Activated CD8-positive, alpha-beta T cell treated with anti-CD3 and anti-CD28 coated beads for 36 hours (primary cell): ENCODE measurements around the gene ABR. TPM values are rescaled to one million over a fixed set of nuclear protein-coding genes. Genes with fewer than 3 reads are reported as not detected.
A peak's percentile ranks its signal among the peaks of the same experiment; 100 is the strongest.

Source experiments
- ATAC-seq: fragments of 200-7000 bp; cut with Tn5 transposase; one replicate; pipeline ENCODE4 v1.10.0; 2021; ENCODE audit warnings: mild to moderate bottlenecking, moderate library complexity
- CTCF ChIA-PET: fragments of 350-600 bp; sonication (Branson Sonifier 250); formaldehyde crosslinking; loops from one replicate; lab custom pipeline; 2021; ENCODE audit warnings: antibody characterized with exemption; lab: Charles Lee
- POLR2A ChIA-PET: fragments of 350-600 bp; sonication (Branson Sonifier 250); formaldehyde crosslinking; loops from one replicate; lab custom pipeline; 2021; ENCODE audit warnings: antibody characterized with exemption; lab: Charles Lee
- DNase-seq: peaks from one replicate; pipeline ENCODE4 v3.0.0-alpha.2; 2020
- H3K27ac Mint-ChIP-seq: one replicate; pipeline ENCODE4 v1.8.0; 2021; ENCODE audit warnings: mild to moderate bottlenecking, mixed read lengths
- H3K27me3 Mint-ChIP-seq: one replicate; pipeline ENCODE4 v1.8.0; 2021; ENCODE audit warnings: mixed read lengths
- H3K36me3 Mint-ChIP-seq: one replicate; pipeline ENCODE4 v1.8.0; 2021; ENCODE audit warnings: low read depth, mixed read lengths
- H3K4me1 Mint-ChIP-seq: one replicate; pipeline ENCODE4 v1.8.0; 2021; ENCODE audit warnings: low read depth, mixed read lengths
- H3K4me3 Mint-ChIP-seq: one replicate; pipeline ENCODE4 v1.8.0; 2021; ENCODE audit warnings: mild to moderate bottlenecking, moderate library complexity, mixed read lengths
- H3K9me3 Mint-ChIP-seq: one replicate; pipeline ENCODE4 v1.8.0; 2021; ENCODE audit warnings: mixed read lengths
- intact Hi-C: fragments of 100-400 bp; cut with micrococcal nuclease; formaldehyde crosslinking; loops from one replicate; pipeline ENCODE4 v1.10.0; 2022
- total RNA-seq, 2 experiments: library from RNA; stranded (reverse); gene quantifications; one replicate each; pipeline ENCODE4 v1.2.3, GENCODE V29; 2021
- TF ChIP-seq, protein P1 (sequence below): fragments of 200-600 bp; IDR thresholded peaks from one replicate; pipeline ENCODE4 v1.8.0; 2022; ENCODE audit warnings: antibody characterized with exemption, mild to moderate bottlenecking

ABR gene
- total RNA-seq, 2 experiments from 2014 or later = 44.4 to 46.6 TPM

DNA sequence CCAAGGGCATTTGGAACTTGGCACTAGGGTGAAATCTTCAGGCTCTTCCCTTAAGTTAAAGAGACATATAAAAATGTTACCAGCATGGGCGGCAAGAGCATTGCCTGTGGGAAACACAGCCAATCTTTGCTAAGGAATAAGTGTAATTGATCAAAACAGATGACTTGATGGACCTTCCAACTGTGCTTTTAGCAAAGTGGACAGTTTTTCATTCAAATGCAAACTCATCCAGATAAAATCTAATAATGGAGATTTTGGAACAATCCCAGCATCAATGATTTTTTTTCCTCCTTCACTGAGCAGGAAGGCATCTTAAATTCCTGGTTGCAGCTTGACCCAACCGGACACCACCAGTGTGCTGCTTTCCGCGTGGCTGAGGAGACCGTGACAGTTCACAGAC is 47.6 kb upstream of the ABR start:
- peaks cover 10% of the 10 kb centered on the region for H3K4me1 Mint-ChIP-seq
- DNase-seq (no peak), ATAC-seq (no peak)
- H3K4me3 Mint-ChIP-seq = peak overlapping the region; percentile 76
- H3K9me3 Mint-ChIP-seq = no peaks in the 10 kb centered on the region
- ChIA-PET POLR2A (interaction anchor here (0.6 to 1.4 kb wide), 3 partner anchors 173 to 300 kb away, joined by 3 to 4 read pairs (median 3); partner anchors contain the start of genes TIMM22 and YWHAE), CTCF (interaction anchor here (1.3 kb wide), 1 partner anchor 105 kb away, joined by 4 read pairs; no protein-coding TSS in a partner anchor)
- no peak overlapping the region for H3K27ac Mint-ChIP-seq
- peaks cover 33% of the 10 kb centered on the region for H3K27me3 Mint-ChIP-seq
- no peaks in the 10 kb centered on the region for H3K36me3 Mint-ChIP-seq
- TF ChIP-seq, protein P1, sequence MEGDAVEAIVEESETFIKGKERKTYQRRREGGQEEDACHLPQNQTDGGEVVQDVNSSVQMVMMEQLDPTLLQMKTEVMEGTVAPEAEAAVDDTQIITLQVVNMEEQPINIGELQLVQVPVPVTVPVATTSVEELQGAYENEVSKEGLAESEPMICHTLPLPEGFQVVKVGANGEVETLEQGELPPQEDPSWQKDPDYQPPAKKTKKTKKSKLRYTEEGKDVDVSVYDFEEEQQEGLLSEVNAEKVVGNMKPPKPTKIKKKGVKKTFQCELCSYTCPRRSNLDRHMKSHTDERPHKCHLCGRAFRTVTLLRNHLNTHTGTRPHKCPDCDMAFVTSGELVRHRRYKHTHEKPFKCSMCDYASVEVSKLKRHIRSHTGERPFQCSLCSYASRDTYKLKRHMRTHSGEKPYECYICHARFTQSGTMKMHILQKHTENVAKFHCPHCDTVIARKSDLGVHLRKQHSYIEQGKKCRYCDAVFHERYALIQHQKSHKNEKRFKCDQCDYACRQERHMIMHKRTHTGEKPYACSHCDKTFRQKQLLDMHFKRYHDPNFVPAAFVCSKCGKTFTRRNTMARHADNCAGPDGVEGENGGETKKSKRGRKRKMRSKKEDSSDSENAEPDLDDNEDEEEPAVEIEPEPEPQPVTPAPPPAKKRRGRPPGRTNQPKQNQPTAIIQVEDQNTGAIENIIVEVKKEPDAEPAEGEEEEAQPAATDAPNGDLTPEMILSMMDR = no peak
- intact Hi-C loops = no loop called here

DNA sequence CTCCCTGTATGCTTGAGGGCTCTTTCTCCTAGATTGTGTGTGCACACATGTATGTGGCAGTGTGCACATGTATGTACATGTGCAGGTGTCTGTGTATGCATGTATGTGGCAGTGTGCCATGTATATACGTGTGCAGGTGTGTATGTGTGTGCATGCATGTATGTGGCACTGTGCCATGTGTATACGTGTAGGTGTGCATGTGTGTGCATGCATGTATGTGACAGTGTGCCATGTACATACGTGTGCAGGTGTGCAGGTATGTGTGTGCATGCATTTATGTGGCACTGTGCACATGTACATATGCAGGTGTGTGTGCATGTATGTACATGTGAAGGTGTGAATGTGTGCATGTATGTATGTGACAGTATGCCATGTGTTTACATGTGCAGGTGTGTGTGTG is 46.5 kb upstream of the ABR start:
- no peak overlapping the region for H3K4me3 Mint-ChIP-seq
- CTCF ChIA-PET = interaction anchor here (1.3 kb wide), 1 partner anchor 104 kb away, joined by 4 read pairs; no protein-coding TSS in a partner anchor
- POLR2A ChIA-PET = no interaction called here
- DNase-seq = no peak
- no peak overlapping the region for H3K27ac Mint-ChIP-seq
- no peaks in the 10 kb centered on the region for H3K36me3 Mint-ChIP-seq
- TF ChIP-seq, protein P1 = no peak
- peaks cover 24% of the 10 kb centered on the region for H3K27me3 Mint-ChIP-seq
- H3K4me1 Mint-ChIP-seq = peaks cover 7% of the 10 kb centered on the region
- intact Hi-C loops = no loop called here
- no peak for ATAC-seq
- H3K9me3 Mint-ChIP-seq = no peaks in the 10 kb centered on the region

DNA sequence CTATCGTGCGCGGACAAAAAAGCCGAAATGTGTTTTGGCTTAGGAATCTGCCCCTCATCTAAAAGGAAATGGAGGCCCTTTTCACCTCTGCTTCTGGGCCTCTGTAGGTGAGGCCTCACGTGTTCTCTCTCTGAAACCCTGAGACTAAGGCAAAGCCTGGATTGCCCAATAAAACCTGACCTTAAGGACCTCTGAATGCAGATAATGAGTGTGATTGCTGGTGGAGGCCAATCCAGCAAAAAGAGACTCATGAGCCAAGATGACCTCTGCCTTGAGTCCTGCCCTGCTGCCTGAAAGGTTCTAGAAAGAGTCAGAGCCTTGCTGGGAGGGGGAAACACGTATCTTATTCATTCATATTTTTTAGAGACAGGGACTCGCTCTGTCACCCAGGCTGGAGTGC is 44.5 kb upstream of the ABR start:
- H3K36me3 Mint-ChIP-seq = no peaks in the 10 kb centered on the region
- CTCF ChIA-PET = no interaction called here
- no peak overlapping the region for H3K4me3 Mint-ChIP-seq
- ATAC-seq = no peak
- intact Hi-C loops = no loop called here
- H3K4me1 Mint-ChIP-seq = peaks cover 3% of the 10 kb centered on the region
- H3K27ac Mint-ChIP-seq = no peak overlapping the region
- DNase-seq = no peak
- H3K27me3 Mint-ChIP-seq = peaks cover 17% of the 10 kb centered on the region
- POLR2A ChIA-PET = interaction anchor here (0.6 kb wide), 1 partner anchor 16 kb away, joined by 3 read pairs; no protein-coding TSS in a partner anchor
- TF ChIP-seq, protein P1 = no peak
- H3K9me3 Mint-ChIP-seq = no peaks in the 10 kb centered on the region

DNA sequence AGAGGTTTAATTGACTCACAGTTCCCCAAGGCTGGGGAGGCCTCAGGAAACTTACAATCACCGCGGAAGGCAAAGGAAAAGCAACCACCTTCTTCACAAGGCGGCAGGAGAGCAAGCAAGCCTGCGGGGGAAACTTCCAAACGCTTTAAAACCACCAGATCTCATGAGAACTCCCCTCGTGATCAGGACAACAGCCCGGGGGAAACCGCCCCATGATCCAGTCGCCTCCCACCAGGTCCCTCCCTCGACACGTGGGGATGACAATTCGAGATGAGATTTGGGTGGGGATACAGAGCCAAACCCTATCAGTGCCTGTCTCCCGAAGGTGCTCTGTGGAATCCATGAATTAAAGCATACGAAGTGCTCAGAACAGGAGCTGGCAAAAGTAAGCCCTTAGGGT is 43.9 kb upstream of the ABR start:
- CTCF ChIA-PET = no interaction called here
- intact Hi-C loops = no loop called here
- no peaks in the 10 kb centered on the region for H3K36me3 Mint-ChIP-seq
- TF ChIP-seq, protein P1 = no peak
- peaks cover 3% of the 10 kb centered on the region for H3K4me1 Mint-ChIP-seq
- POLR2A ChIA-PET = no interaction called here
- no peak overlapping the region for H3K27ac Mint-ChIP-seq
- no peak overlapping the region for H3K4me3 Mint-ChIP-seq
- DNase-seq = no peak
- peaks cover 17% of the 10 kb centered on the region for H3K27me3 Mint-ChIP-seq
- no peak for ATAC-seq
- H3K9me3 Mint-ChIP-seq = no peaks in the 10 kb centered on the region

DNA sequence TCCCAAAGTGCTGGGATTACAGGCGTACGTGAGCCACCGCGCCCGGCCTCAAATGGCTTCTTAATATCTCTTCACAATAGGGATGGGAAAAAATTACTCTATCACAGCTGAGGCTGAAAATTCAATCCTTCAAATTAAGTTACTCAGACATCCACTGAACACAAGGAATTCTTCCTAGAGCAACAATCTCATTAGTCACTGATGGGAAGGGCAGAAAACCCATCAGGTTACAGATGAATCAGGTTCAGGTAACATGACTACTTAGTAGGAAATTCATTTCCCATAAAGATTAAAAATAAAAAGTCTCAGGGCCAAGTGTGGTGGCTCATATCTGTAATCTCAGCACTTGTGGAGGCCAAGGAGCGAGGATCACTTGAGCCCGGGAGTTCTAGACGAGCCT is 42.5 kb upstream of the ABR start:
- H3K9me3 Mint-ChIP-seq = no peaks in the 10 kb centered on the region

More for the DNA sequence above, 42.5 kb upstream of the ABR start:
- Mint-ChIP-seq H3K36me3 (no peaks in the 10 kb centered on the region), H3K27me3 (peaks cover 7% of the 10 kb centered on the region), H3K27ac (no peak overlapping the region), H3K4me1 (no peaks in the 10 kb centered on the region), H3K4me3 (no peak overlapping the region)
- ATAC-seq (no peak), DNase-seq (no peak)
- intact Hi-C loops = no loop called here
- POLR2A ChIA-PET = no interaction called here
- TF ChIP-seq, protein P1 = no peak
- CTCF ChIA-PET = no interaction called here
